Epithelial cell of esophagus (primary cell): ENCODE results near the gene UMOD.
"Not testable (repeated sequence)": the region's sequence is repeated elsewhere in the genome, so short reads cannot be mapped to it uniquely, and the experiment has no call there.

Source experiments
- DNase-seq: peaks from one replicate; pipeline ENCODE4 v3.0.0; 2010; ENCODE audit warnings: low read depth
- H3K4me3 ChIP-seq: 2 replicates; pipeline ENCODE4 v1.5.1; 2011; ENCODE audit warnings: mild to moderate bottlenecking, low read length, control low read depth
- CTCF ChIP-seq: IDR thresholded peaks from 2 replicates; pipeline ENCODE4 v1.5.1; 2011; ENCODE audit warnings: low read depth, mild to moderate bottlenecking, low read length, control low read depth, inconsistent platforms; ENCODE audit not compliant: insufficient read depth; ENCODE audit errors: missing control alignments

The UMOD gene

GRCh38 chr16:20318437-20318836, 34.1 kb downstream of the UMOD start:
- H3K4me3 ChIP-seq: no peak overlapping the region
- DNase-seq: no peak
- TF ChIP-seq CTCF: no peak

- TF ChIP-seq CTCF: no peak
- DNase-seq: no peak
- H3K4me3 ChIP-seq: no peak overlapping the region
Measured at GRCh38 chr16:20318006-20318405, 34.5 kb downstream of the UMOD start.

GRCh38 chr16:20317117-20317516, 35.4 kb downstream of the UMOD start:
- no peak for TF ChIP-seq CTCF
- no peak for DNase-seq
- H3K4me3 ChIP-seq: no peak overlapping the region

- TF ChIP-seq CTCF: no peak
- DNase-seq: no peak
- no peak overlapping the region for H3K4me3 ChIP-seq
Measured at GRCh38 chr16:20316715-20317114, 35.8 kb downstream of the UMOD start.

GRCh38 chr16:20315764-20316163, 36.8 kb downstream of the UMOD start:
- H3K4me3 ChIP-seq: no peak overlapping the region
- DNase-seq: no peak
- TF ChIP-seq CTCF: no peak

- TF ChIP-seq CTCF: no peak
- DNase-seq: no peak
- H3K4me3 ChIP-seq: no peak overlapping the region
Measured at GRCh38 chr16:20314575-20314974, 37.9 kb downstream of the UMOD start.

- no peak for DNase-seq
- no peak overlapping the region for H3K4me3 ChIP-seq
- TF ChIP-seq CTCF: no peak
Measured at GRCh38 chr16:20313741-20314140, 38.8 kb downstream of the UMOD start.

GRCh38 chr16:20312536-20313095, 39.9 kb downstream of the UMOD start:
- DNase-seq: not testable (repeated sequence)

More at GRCh38 chr16:20312536-20313095, 39.9 kb downstream of the UMOD start:
- not testable (repeated sequence) for H3K4me3 ChIP-seq
